ENCODE results near the gene MED25. TPM values are rescaled to one million over a fixed set of nuclear protein-coding genes. Genes with fewer than 3 reads are reported as not detected.

Gene MED25
- total and polyA plus RNA-seq, 9 of the 15 experiments (the other 6 are each of a cell fraction or from before 2014, with no cell fraction given): 4.1 to 93.9 (median 19.3) TPM

DNA sequence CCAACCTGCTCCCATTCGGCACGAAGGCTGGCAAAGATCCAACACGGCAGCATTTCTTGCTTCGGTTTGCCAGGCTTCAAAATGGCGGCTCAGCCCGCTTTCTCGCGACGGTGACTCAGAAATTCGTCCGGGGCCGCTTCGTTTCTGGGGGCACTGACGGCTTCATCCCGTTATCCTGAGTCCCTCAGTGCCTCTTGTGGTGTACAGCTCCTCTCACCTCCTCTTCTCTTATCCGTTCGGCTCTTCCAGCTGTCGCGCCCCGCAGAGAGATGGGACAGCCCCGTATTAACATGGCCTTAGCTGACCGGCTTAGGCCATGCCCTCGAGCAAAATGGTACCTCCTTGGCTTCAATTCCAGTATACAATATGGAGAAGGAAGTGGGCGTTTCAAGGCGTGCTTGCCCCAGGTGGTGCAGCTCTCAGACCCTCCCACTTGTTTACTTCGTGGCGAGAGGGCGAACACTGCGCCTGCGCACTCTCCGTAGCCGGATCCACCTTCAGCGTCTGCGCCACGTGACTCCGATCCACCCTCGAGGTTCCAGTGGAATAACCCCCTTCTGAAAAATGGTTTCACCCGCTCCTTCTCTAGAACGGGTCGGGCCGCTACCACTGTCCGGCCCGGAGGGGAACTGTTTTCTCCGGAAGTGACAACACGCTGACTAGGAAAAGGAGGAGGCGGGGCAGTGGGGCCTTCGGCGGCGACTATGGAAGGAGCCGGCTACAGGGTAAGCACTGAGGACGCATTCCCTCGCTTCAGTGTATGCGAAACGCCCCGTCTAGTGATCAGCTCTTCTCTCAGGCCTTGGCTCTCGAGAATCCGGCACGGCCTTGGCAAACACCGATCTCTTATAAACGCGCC, 59.2 kb downstream of the MED25 start, which contains the start of the genes AKT1S1 and TBC1D17 (continued):
- TF ChIP-seq ZBTB11 (CRISPR knock-in tag; IDR thresholded peaks at IDR 0.05) (peak in 1 of 3 experiments; percentile 64; a peak in 1 of 6 replicates), HDAC6 (IDR thresholded peaks at IDR 0.05; ENCODE audit: low read depth, low read length) (no peak), ZNF740 (CRISPR knock-in tag; IDR thresholded peaks at IDR 0.05) (no peak), ZNF740 (tag; IDR thresholded peaks at IDR 0.05) (no peak), ZNF584 (CRISPR knock-in tag; IDR thresholded peaks at IDR 0.05; ENCODE audit: low read depth) (peak; percentile 93), CC2D1A (IDR thresholded peaks at IDR 0.05) (0 out of 2 replicates have a peak, but pooled peaks have one; percentile 45), TRIM24 (IDR thresholded peaks at IDR 0.05) (no peak), MAFK (IDR thresholded peaks at IDR 0.05; ENCODE audit: low read length) (no peak; the same call in 1 of the 2 replicates), SLC30A9 (CRISPR knock-in tag; IDR thresholded peaks at IDR 0.05) (no peak), CCAR2 (IDR thresholded peaks at IDR 0.05; ENCODE audit: low read depth, low read length) (no peak), STAT5B (CRISPR knock-in tag; IDR thresholded peaks at IDR 0.05) (no peak), SAFB2 (IDR thresholded peaks at IDR 0.05; ENCODE audit: borderline replicate concordance, low read depth, low read length, severe bottlenecking) (no peak), E2F6 (IDR thresholded peaks at IDR 0.05; ENCODE audit: borderline replicate concordance in 1 of 2, extremely low read depth in 1 of 2, insufficient read depth in 1 of 2, insufficient read length in 1 of 2, low read depth in 1 of 2, low read length in 1 of 2, poor library complexity in 1 of 2, severe bottlenecking in 1 of 2) (peak; percentile 45 to 51), TAF15 (IDR thresholded peaks at IDR 0.05; ENCODE audit: low read depth, low read length) (no peak), ZNF12 (CRISPR knock-in tag; IDR thresholded peaks at IDR 0.05) (no peak), NFIC (IDR thresholded peaks at IDR 0.05) (peak; percentile 99)
- TF ChIP-seq, protein P1, sequence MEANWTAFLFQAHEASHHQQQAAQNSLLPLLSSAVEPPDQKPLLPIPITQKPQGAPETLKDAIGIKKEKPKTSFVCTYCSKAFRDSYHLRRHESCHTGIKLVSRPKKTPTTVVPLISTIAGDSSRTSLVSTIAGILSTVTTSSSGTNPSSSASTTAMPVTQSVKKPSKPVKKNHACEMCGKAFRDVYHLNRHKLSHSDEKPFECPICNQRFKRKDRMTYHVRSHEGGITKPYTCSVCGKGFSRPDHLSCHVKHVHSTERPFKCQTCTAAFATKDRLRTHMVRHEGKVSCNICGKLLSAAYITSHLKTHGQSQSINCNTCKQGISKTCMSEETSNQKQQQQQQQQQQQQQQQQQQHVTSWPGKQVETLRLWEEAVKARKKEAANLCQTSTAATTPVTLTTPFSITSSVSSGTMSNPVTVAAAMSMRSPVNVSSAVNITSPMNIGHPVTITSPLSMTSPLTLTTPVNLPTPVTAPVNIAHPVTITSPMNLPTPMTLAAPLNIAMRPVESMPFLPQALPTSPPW (CRISPR knock-in tag; IDR thresholded peaks at IDR 0.05): peak; percentile 99

Measured in K562 (cell line).